Right cardiac atrium (tissue), 5 donors: ENCODE measurements around the gene GABBR2. TPM values are rescaled to one million over a fixed set of nuclear protein-coding genes. Genes with fewer than 3 reads are reported as not detected.
A peak's percentile ranks its signal among the peaks of the same experiment; 100 is the strongest.

Experiments
- ATAC-seq, 2 donors: fragments of 200-7000 bp; cut with Tn5 transposase; one replicate each; pipeline versions ENCODE4 v1.8.0 to v1.9.1; 2020; ENCODE audit warnings: moderate library complexity in 2 of 2, mild to moderate bottlenecking in 1 of 2
- DNase-seq, 3 donors: peaks; one replicate each; pipeline ENCODE4 v3.0.0-alpha.2; 2020
- H3K27ac ChIP-seq: one replicate; pipeline ENCODE4 v1.5.1; 2013; ENCODE audit warnings: mild to moderate bottlenecking, low read length, control low read depth, moderate library complexity
- H3K27me3 ChIP-seq: one replicate; pipeline ENCODE4 v1.6.1; 2013; ENCODE audit not compliant: control insufficient read depth, insufficient read depth
- H3K4me1 ChIP-seq: one replicate; pipeline ENCODE4 v1.6.1; 2013; ENCODE audit warnings: low read length; ENCODE audit not compliant: control insufficient read depth, insufficient read depth
- H3K4me3 ChIP-seq: one replicate; pipeline ENCODE4 v1.5.1; 2013; ENCODE audit warnings: low read length, control low read depth
- H3K9me3 ChIP-seq: one replicate; pipeline ENCODE4 v1.6.1; 2013; ENCODE audit warnings: low read length; ENCODE audit not compliant: control insufficient read depth
- WGBS: extraction: QIAGEN DNeasy Blood & Tissue Kit; methylation state at CpG from one replicate; pipeline ENCODE4 v1.1.7; 2013; 5-methylcytosine and 5-hydroxymethylcytosine counted together
- intact Hi-C, 4 donors: fragments of 100-400 bp; cut with DNase I; formaldehyde crosslinking; loops; one replicate each; pipeline versions ENCODE4 v1.11.0 to v1.14.0; 2022 to 2023
- polyA plus RNA-seq: library from polyadenylated mRNA; stranded (reverse); fragments of 200-250 nt; gene quantifications from one replicate; pipeline ENCODE4 v1.2.3, GENCODE V29; 2013
- total RNA-seq, 4 donors: library from RNA; stranded (reverse); fragmentation: NEBNext Ultra II Directional; extraction: Animal tissue kit (Norgen Biotek cat#: 25700); gene quantifications; one replicate each; pipeline ENCODE4 v1.2.1, GENCODE V29; 2021
- donor health status: healthy with polysubstance abuse.
- donor health status: DM: no; HTN: yes; CAD: no.
- donor health status: DM: no; HTN: no; CAD: no.
- donor health status: DM: no; HTN: yes; CAD: no; lungs with severe emphysema.
- donor health status: DM: yes; HTN: yes; CAD: no.

Gene GABBR2
- total and polyA plus RNA-seq, 5 donors: not detected

GRCh38 chr9:98720402-98720801 is 11.7 kb upstream of the GABBR2 start:
- WGBS: 79% methylated on average over 4 of the region's 4 CpGs
- no peaks in the 10 kb centered on the region for H3K9me3 ChIP-seq
- intact Hi-C loops: no loop called here
- no peaks in the 10 kb centered on the region for H3K27me3 ChIP-seq
- H3K4me1 ChIP-seq: no peaks in the 10 kb centered on the region
- ATAC-seq (no peak), DNase-seq (no peak)
- no peak overlapping the region for H3K27ac ChIP-seq
- no peak overlapping the region for H3K4me3 ChIP-seq

GRCh38 chr9:98719055-98719454 is 10.3 kb upstream of the GABBR2 start:
- DNase-seq (no peak), ATAC-seq (no peak)
- Histone ChIP-seq H3K27ac (no peak overlapping the region), H3K4me1 (no peaks in the 10 kb centered on the region), H3K4me3 (no peak overlapping the region), H3K9me3 (no peaks in the 10 kb centered on the region), H3K27me3 (peaks cover 3% of the 10 kb centered on the region)
- 70% methylated on average over 2 of the region's 2 CpGs for WGBS
- intact Hi-C loops: no loop called here

- Histone ChIP-seq H3K4me1 (no peaks in the 10 kb centered on the region), H3K27ac (no peak overlapping the region), H3K4me3 (no peak overlapping the region), H3K27me3 (peaks cover 3% of the 10 kb centered on the region), H3K9me3 (no peaks in the 10 kb centered on the region)
- intact Hi-C loops: no loop called here
- WGBS: 45% methylated on average over 1 of the region's 1 CpG
- DNase-seq: no peak
- ATAC-seq: no peak
Measured at GRCh38 chr9:98714833-98715232, 6.1 kb upstream of the GABBR2 start.

- Histone ChIP-seq H3K27ac (no peak overlapping the region), H3K4me1 (no peaks in the 10 kb centered on the region), H3K27me3 (peaks cover 3% of the 10 kb centered on the region), H3K9me3 (no peaks in the 10 kb centered on the region), H3K4me3 (no peak overlapping the region)
- DNase-seq: no peak
- ATAC-seq: no peak
- intact Hi-C loops: no loop called here
Measured at GRCh38 chr9:98712987-98713386, 4.3 kb upstream of the GABBR2 start.

GRCh38 chr9:98709968-98710965 is 1.5 kb upstream of the GABBR2 start:
- H3K9me3 ChIP-seq: no peaks in the 10 kb centered on the region
- H3K4me1 ChIP-seq: no peaks in the 10 kb centered on the region
- ATAC-seq: no peak
- H3K4me3 ChIP-seq: no peak overlapping the region
- intact Hi-C loops: loop anchor here in 1 of 4 donors (5.0 kb wide), 1 partner anchor 393 kb away; no protein-coding TSS in a partner anchor
- peaks cover 3% of the 10 kb centered on the region for H3K27me3 ChIP-seq
- no peak overlapping the region for H3K27ac ChIP-seq
- WGBS: 62% methylated on average over 14 of the region's 14 CpGs
- DNase-seq: no peak

- Histone ChIP-seq H3K27ac (no peak overlapping the region), H3K4me3 (peak overlapping the region; percentile 65), H3K4me1 (no peaks in the 10 kb centered on the region), H3K9me3 (no peaks in the 10 kb centered on the region), H3K27me3 (no peaks in the 10 kb centered on the region)
- intact Hi-C loops: loop anchor here in 1 of 4 donors (5.0 kb wide), 1 partner anchor 391 kb away; no protein-coding TSS in a partner anchor
- DNase-seq (no peak), ATAC-seq (no peak)
- 3% methylated on average over 89 of the region's 89 CpGs for WGBS
Measured at GRCh38 chr9:98708103-98708932, 417 bp downstream of the GABBR2 start.

GRCh38 chr9:98707166-98708102 is 1.3 kb downstream of the GABBR2 start:
- 2% methylated on average over 79 of the region's 79 CpGs for WGBS
- intact Hi-C loops: loop anchor here in 1 of 4 donors (5.0 kb wide), 1 partner anchor 390 kb away; no protein-coding TSS in a partner anchor
- no peak overlapping the region for H3K4me3 ChIP-seq
- no peaks in the 10 kb centered on the region for H3K27me3 ChIP-seq
- no peak overlapping the region for H3K27ac ChIP-seq
- H3K4me1 ChIP-seq: no peaks in the 10 kb centered on the region
- peak; percentile 38 to 79 (median 67) for DNase-seq
- H3K9me3 ChIP-seq: no peaks in the 10 kb centered on the region
- peak; percentile 69 to 74 for ATAC-seq

GRCh38 chr9:98706651-98707165 is 2.0 kb downstream of the GABBR2 start:
- Histone ChIP-seq H3K4me3 (no peak overlapping the region), H3K27ac (no peak overlapping the region), H3K27me3 (no peaks in the 10 kb centered on the region), H3K9me3 (no peaks in the 10 kb centered on the region), H3K4me1 (no peaks in the 10 kb centered on the region)
- intact Hi-C loops: loop anchor here in 1 of 4 donors (5.0 kb wide), 1 partner anchor 389 kb away; no protein-coding TSS in a partner anchor
- DNase-seq (no peak), ATAC-seq (no peak)
- WGBS: 7% methylated on average over 15 of the region's 15 CpGs

GRCh38 chr9:98702835-98703380 is 5.8 kb downstream of the GABBR2 start:
- no peaks in the 10 kb centered on the region for H3K4me1 ChIP-seq
- intact Hi-C loops: no loop called here
- 74% methylated on average over 2 of the region's 2 CpGs for WGBS
- no peak overlapping the region for H3K4me3 ChIP-seq
- no peak overlapping the region for H3K27ac ChIP-seq
- no peak for DNase-seq
- ATAC-seq: no peak
- no peaks in the 10 kb centered on the region for H3K9me3 ChIP-seq
- H3K27me3 ChIP-seq: no peaks in the 10 kb centered on the region

- intact Hi-C loops: no loop called here
- ATAC-seq (no peak), DNase-seq (no peak)
- H3K9me3 ChIP-seq: no peaks in the 10 kb centered on the region
- no peaks in the 10 kb centered on the region for H3K27me3 ChIP-seq
- H3K4me3 ChIP-seq: no peak overlapping the region
- WGBS: 90% methylated on average over 8 of the region's 8 CpGs
- no peaks in the 10 kb centered on the region for H3K4me1 ChIP-seq
- no peak overlapping the region for H3K27ac ChIP-seq
Measured at GRCh38 chr9:98702340-98702739, 6.4 kb downstream of the GABBR2 start.
